ENCODE results near the gene SLFN14.
"Not testable (repeated sequence)": the region's sequence is repeated elsewhere in the genome, so short reads cannot be mapped to it uniquely, and the experiment has no call there.

The SLFN14 gene

GRCh38 chr17:35560703-35561102, at the start of gene SLFN14:
Gene SLFN14, minus strand, starts transcription at chr17:35560819. Its CDS starts 2,757 bp downstream, at chr17:35558062.
- DNase-seq, result no peak

- DNase-seq, result no peak
Measured at GRCh38 chr17:35609831-35610230, 49.2 kb upstream of the SLFN14 start.

- no peak for DNase-seq
Measured at GRCh38 chr17:35607239-35607847, 46.7 kb upstream of the SLFN14 start.

- DNase-seq, result no peak
Measured at GRCh38 chr17:35605678-35606077, 45.1 kb upstream of the SLFN14 start.

GRCh38 chr17:35603674-35604073, 43.1 kb upstream of the SLFN14 start:
- no peak for DNase-seq

GRCh38 chr17:35597604-35598003, 37.0 kb upstream of the SLFN14 start:
- no peak for DNase-seq

- no peak for DNase-seq
Measured at GRCh38 chr17:35596530-35597233, 36.1 kb upstream of the SLFN14 start.

GRCh38 chr17:35596072-35596471, 35.5 kb upstream of the SLFN14 start:
- no peak for DNase-seq

GRCh38 chr17:35588196-35588920, 27.7 kb upstream of the SLFN14 start:
- peak; percentile 83 for DNase-seq

GRCh38 chr17:35587074-35587961, 26.7 kb upstream of the SLFN14 start, which contains the start of gene AP2B1:
Gene AP2B1, plus strand, starts transcription at chr17:35587322. Its CDS starts 6,709 bp downstream, at chr17:35594031.
- DNase-seq, result peak; percentile 98

GRCh38 chr17:35586569-35587073, 26.0 kb upstream of the SLFN14 start:
- no peak for DNase-seq

- DNase-seq, result no peak
Measured at GRCh38 chr17:35584061-35584460, 23.4 kb upstream of the SLFN14 start.

- DNase-seq, result peak; percentile 21
Measured at GRCh38 chr17:35578929-35579432, 18.4 kb upstream of the SLFN14 start.

GRCh38 chr17:35578197-35578928, 17.7 kb upstream of the SLFN14 start, which contains the start of gene PEX12:
Gene PEX12, minus strand, starts transcription at chr17:35578571. Its CDS starts 550 bp downstream, at chr17:35578021.
- peak; percentile 94 for DNase-seq

GRCh38 chr17:35577830-35578196, 17.2 kb upstream of the SLFN14 start:
- peak; percentile 20 for DNase-seq

- no peak for DNase-seq
Measured at GRCh38 chr17:35575759-35576158, 15.1 kb upstream of the SLFN14 start.

- no peak for DNase-seq
Measured at GRCh38 chr17:35569405-35569804, 8.8 kb upstream of the SLFN14 start.

GRCh38 chr17:35568561-35568960, 7.9 kb upstream of the SLFN14 start:
- DNase-seq, result peak; percentile 59

- no peak for DNase-seq
Measured at GRCh38 chr17:35566968-35567367, 6.3 kb upstream of the SLFN14 start.

- DNase-seq, result not testable (repeated sequence)
Measured at GRCh38 chr17:35563181-35563580, 2.6 kb upstream of the SLFN14 start.

GRCh38 chr17:35559495-35560210, 966 bp downstream of the SLFN14 start:
- no peak for DNase-seq
